SK-N-MC (cell line): ENCODE measurements around the gene PDZD8.

ENCODE experiments used
- DNase-seq: peaks from one replicate; pipeline ENCODE4 v3.0.0-alpha.2; 2011; ENCODE audit warnings: low read depth, low spot score
- H3K27ac ChIP-seq: fragments of 200-600 bp; sonication (generic); 2 replicates; pipeline ENCODE4 v1.5.1; 2016; ENCODE audit warnings: mixed run types
- H3K36me3 ChIP-seq: fragments of 200-600 bp; sonication (generic); 2 replicates; pipeline ENCODE4 v1.6.1; 2017; ENCODE audit warnings: antibody characterized with exemption, low read length, mixed read lengths; ENCODE audit not compliant: insufficient read depth
- H3K4me3 ChIP-seq: fragments of 200-600 bp; sonication (generic); 2 replicates; pipeline ENCODE4 v1.5.1; 2016
- H3K9ac ChIP-seq: fragments of 200-600 bp; sonication (generic); 2 replicates; pipeline ENCODE4 v1.8.0; 2017; ENCODE audit warnings: mixed run types, mixed read lengths; ENCODE audit not compliant: insufficient read length
- H3K9me3 ChIP-seq: fragments of 200-600 bp; sonication (generic); 2 replicates; pipeline ENCODE4 v1.6.1; 2017; ENCODE audit warnings: low read depth, mild to moderate bottlenecking, antibody characterized with exemption, low read length, moderate library complexity, mixed read lengths
- EZH2 ChIP-seq: fragments of 200-600 bp; sonication (generic); IDR thresholded peaks from one replicate; pipeline ENCODE4 v1.6.1; 2017; ENCODE audit warnings: antibody characterized with exemption
- FOXP2 ChIP-seq: optimal IDR thresholded peaks from 2 replicates; pipeline ENCODE3; 2011; ENCODE audit warnings: mild to moderate bottlenecking, moderate library complexity; ENCODE audit not compliant: insufficient read depth; ENCODE audit errors: extremely low read length, control extremely low read depth
- POLR2AphosphoS5 ChIP-seq: IDR thresholded peaks from 2 replicates; pipeline ENCODE4 v1.6.1; 2012; ENCODE audit warnings: mild to moderate bottlenecking, low read depth, low read length, borderline replicate concordance

The PDZD8 gene

GRCh38 chr10:117253908-117254307 is 121.3 kb downstream of the PDZD8 start:
- no peak for TF ChIP-seq EZH2
- no peak for TF ChIP-seq POLR2AphosphoS5
- TF ChIP-seq FOXP2: no peak
- H3K4me3 ChIP-seq: no peak overlapping the region
- DNase-seq: no peak
- no peak overlapping the region for H3K9ac ChIP-seq
- no peaks in the 10 kb centered on the region for H3K36me3 ChIP-seq
- H3K9me3 ChIP-seq: no peaks in the 10 kb centered on the region
- no peak overlapping the region for H3K27ac ChIP-seq

DNA sequence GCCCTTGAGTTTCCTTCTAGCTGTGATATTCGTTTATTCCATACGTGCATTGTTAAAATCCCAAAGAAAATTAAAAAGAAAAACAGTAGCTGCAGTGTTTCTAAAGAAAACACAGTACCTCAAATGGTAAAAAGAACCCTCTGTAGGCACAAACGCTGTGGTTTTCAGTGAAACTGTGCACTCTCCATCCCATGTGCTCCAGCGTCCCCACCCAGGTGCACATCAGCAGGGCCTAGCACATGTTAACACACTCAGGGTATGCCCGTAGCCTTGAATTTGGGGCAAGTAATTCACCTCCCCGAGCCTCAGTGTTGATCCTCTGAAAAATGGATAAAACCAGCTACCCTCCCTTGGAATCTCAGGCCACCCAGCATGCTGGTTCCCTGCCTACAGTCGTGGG is 124.8 kb downstream of the PDZD8 start:
- no peak overlapping the region for H3K27ac ChIP-seq
- no peak overlapping the region for H3K9ac ChIP-seq
- TF ChIP-seq POLR2AphosphoS5: no peak
- TF ChIP-seq EZH2: no peak
- TF ChIP-seq FOXP2: no peak
- no peak overlapping the region for H3K4me3 ChIP-seq
- no peaks in the 10 kb centered on the region for H3K9me3 ChIP-seq
- DNase-seq: no peak
- H3K36me3 ChIP-seq: no peaks in the 10 kb centered on the region

DNA sequence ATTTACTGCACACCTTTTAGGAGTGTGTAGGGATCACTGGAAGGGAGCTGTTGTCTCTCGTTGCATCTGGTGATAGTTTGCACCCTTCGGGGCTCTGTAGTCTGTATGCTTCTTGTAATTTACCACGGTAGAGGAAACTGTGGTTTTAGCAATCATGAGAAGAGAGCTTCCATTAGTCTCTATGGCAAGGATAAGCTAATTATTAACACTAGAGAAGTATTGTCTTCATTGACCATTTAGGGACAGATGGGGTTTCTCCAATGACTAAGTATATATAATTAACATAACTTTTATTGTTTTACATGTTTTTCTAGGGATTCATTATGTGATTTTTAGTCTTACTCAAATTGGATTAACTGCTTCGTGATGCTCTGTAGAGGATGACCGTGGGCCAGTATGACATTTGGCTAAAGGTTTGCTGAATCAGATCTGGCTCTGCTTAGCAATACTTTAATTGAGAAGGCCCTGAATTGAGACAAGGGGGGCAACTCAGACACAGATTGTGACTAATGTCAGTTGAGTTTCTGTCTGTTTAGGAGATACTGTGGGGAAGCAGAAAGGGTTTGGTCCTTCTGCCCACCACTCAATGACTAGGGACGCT is 125.6 kb downstream of the PDZD8 start:
- H3K27ac ChIP-seq: no peak overlapping the region
- TF ChIP-seq EZH2 (no peak), FOXP2 (no peak), POLR2AphosphoS5 (no peak)

GRCh38 chr10:117248750-117249465 is 126.3 kb downstream of the PDZD8 start:
- Histone ChIP-seq H3K27ac (no peak overlapping the region), H3K9ac (no peak overlapping the region), H3K9me3 (no peaks in the 10 kb centered on the region), H3K4me3 (no peak overlapping the region), H3K36me3 (no peaks in the 10 kb centered on the region)
- TF ChIP-seq FOXP2 (no peak), POLR2AphosphoS5 (no peak), EZH2 (no peak)
- DNase-seq: no peak

More for the DNA sequence above, 125.6 kb downstream of the PDZD8 start:
- no peaks in the 10 kb centered on the region for H3K9me3 ChIP-seq
- no peak overlapping the region for H3K9ac ChIP-seq
- H3K36me3 ChIP-seq: no peaks in the 10 kb centered on the region
- no peak overlapping the region for H3K4me3 ChIP-seq
- no peak for DNase-seq

GRCh38 chr10:117246997-117247671 is 128.1 kb downstream of the PDZD8 start:
- H3K9me3 ChIP-seq: no peaks in the 10 kb centered on the region
- no peak overlapping the region for H3K4me3 ChIP-seq
- no peak for DNase-seq
- no peak overlapping the region for H3K27ac ChIP-seq
- H3K9ac ChIP-seq: no peak overlapping the region
- no peaks in the 10 kb centered on the region for H3K36me3 ChIP-seq
- TF ChIP-seq EZH2: no peak

DNA sequence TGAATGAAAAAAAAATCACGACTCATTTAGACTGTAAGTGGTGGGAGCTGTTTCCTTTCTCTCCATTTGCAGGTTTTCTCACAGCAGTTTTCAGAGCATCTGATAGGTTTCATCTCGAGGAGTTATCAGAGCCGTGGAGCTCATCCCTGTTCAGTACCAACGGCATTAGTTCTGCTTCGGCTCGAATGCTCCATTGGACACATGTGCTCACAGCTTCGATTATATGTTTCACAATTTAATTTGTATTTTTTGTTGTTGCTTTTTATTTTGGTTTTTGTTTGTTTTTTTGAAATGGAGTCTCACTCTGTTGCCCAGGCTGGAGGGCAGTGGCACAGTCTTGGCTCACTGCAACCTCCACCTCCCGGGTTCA is 132.8 kb downstream of the PDZD8 start:
- H3K36me3 ChIP-seq: no peaks in the 10 kb centered on the region
- H3K9ac ChIP-seq: no peak overlapping the region
- no peak for DNase-seq
- H3K9me3 ChIP-seq: no peaks in the 10 kb centered on the region
- no peak for TF ChIP-seq POLR2AphosphoS5
- TF ChIP-seq EZH2: no peak
- TF ChIP-seq FOXP2: no peak
- H3K4me3 ChIP-seq: no peak overlapping the region
- H3K27ac ChIP-seq: no peak overlapping the region

- no peak overlapping the region for H3K27ac ChIP-seq
- H3K4me3 ChIP-seq: no peak overlapping the region
- no peaks in the 10 kb centered on the region for H3K36me3 ChIP-seq
- TF ChIP-seq POLR2AphosphoS5 (no peak), EZH2 (no peak), FOXP2 (no peak)
- no peak overlapping the region for H3K9ac ChIP-seq
- no peak for DNase-seq
- no peaks in the 10 kb centered on the region for H3K9me3 ChIP-seq
Observed at GRCh38 chr10:117241541-117242462, 133.4 kb downstream of the PDZD8 start.

GRCh38 chr10:117240621-117241529 is 134.4 kb downstream of the PDZD8 start, which contains the start of gene SLC18A2:
Gene SLC18A2 (plus strand): TSS chr10:117241114. CDS start chr10:117241694, 580 bp downstream.
- Histone ChIP-seq H3K27ac (no peak within 1 kb of the TSS), H3K9me3 (no peaks in the 10 kb centered on the region), H3K36me3 (no peaks in the 10 kb centered on the region), H3K4me3 (no peak within 1 kb of the TSS), H3K9ac (no peak within 1 kb of the TSS)
- TF ChIP-seq POLR2AphosphoS5 (no peak), EZH2 (no peak), FOXP2 (no peak)
- DNase-seq: no peak
